HK-2 (cell line): Measurements from ENCODE around the gene ITGBL1.

Experiments
- DNase-seq: peaks from one replicate; pipeline ENCODE4 v3.0.0-alpha.2; 2018; ENCODE audit not compliant: unreplicated experiment

ITGBL1 gene

DNA sequence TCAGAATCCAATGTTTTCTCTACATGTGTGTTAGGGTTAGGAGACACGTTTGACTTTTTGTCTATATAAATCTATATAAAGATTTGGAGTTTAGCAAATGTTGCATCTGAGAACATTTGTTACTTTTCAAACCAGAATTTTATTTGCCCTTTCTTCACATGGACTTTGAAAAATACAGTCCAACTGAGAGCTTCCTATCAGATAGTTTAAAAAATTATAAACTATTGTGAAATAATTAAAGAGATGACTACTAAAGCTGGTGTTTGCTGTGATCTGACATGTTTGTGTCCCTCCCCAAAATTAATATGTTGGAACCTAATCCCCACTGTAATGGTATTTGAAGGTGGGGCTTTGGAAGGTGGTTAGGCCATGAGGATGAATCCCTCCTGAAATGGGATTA, 297.1 kb downstream of the ITGBL1 start:
- no peak for DNase-seq

DNA sequence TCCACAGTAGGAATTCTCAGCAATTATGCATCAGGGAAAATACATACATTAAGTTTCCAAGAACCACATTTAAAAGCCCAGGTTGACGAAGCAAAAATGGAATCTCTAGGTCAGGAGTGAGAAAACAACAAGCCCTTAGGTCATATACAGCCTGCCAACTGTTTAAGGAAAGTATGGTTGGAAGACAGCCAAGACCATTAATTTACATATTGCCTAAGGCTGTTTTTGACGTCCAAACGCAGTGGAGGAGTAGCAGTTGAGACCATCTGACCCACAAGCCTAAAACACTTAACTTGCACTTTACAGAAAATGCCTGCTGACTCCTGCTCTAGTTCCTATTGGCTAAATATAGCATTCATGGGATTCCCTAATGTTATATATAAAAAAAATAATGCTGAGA, 299.0 kb downstream of the ITGBL1 start:
- no peak for DNase-seq

DNA sequence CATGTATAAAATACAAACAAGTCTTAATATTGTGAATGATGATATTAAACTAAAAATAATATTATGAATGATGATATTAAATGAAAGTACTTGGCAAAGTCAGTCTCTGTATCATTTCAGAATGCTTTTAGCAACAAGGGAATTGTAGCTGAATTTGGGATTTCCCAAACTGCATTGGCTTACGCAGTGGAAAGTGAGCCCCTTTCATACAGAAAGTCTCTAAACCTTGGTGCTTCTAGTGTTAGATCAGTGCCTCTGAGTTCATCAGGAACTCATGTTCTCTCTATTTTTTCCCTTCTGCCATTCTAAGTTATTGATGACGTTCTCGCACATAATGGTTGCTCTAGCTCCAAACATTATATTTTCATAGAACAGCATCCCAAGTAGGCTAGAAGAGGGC, 300.0 kb downstream of the ITGBL1 start:
- no peak for DNase-seq

DNA sequence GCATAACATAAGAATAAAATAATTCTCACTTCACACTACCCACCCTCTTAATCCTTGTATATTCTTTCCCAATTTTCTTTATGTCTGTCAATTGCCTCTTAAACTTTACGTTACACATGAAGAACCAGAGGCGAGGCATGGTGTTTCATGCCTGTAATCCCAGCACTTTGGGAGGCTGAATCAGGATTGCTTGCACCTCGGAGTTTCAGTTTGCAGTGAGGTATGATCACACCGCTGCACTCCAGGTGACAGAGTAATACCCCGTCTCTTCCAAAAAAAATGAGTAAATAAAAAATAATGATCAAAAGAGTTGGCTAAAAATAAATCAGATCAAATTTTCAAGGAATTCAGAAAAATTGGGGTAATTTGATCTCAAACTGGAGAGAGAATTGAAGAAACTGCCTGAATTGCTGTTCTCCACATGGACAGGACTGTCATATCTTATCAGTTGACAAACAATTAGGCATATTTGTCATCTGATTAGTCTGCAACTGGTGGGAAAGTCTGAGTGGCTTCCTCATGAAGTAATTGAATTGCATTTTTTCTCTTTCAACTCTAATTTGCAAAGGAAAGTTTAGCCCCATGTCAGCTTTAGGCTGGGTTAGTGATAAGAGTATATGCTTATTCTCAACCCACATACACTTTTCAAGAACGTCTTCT, 302.9 kb downstream of the ITGBL1 start:
- DNase-seq: no peak

DNA sequence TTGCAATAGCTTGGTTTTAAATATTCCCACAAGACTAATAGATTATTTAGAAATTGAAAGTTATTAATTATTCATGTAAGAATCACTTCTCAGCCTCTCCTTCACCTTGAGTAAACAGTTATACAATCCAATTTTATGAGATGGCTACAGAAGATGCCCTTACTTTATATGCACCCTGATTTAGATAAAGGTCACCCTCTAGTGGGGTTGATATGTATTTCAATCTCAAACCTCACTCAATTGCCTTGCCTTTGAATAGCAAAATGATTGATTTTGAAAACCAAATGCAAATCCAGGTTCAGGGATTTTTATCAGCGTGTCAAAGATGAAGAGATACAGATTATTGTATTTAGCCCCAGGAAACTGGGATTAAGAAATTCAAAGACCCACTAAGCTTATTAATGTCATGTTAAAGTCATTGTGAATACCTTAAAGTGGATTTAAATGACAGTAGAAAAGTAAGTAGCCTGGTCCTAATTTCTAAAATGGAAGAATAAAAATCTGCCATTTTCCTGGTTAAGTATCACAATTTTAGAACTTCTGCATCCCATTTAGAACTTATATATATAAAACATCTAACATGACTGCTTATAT, 305.1 kb downstream of the ITGBL1 start:
- no peak for DNase-seq

DNA sequence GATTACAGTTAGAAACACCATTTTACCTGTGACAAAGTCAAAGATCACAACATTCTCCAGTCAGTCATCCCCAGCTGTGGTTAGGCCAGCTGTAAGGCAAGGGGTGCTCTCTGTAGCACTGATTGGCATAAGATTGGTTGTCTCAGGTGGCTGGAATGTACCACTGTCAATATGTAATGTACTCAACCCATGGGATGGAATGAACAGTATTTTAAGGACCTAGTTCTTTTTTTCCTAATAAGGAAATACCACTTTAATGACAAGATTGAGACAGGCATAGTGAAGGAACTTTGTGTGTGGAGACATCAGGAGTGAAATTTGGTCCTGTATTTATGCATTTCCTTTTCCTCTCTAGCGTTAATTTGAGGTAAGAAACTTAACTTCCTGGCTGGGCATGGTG, 310.7 kb downstream of the ITGBL1 start:
- no peak for DNase-seq
